Caco-2 (cell line): ENCODE measurements around the gene HBA1. TPM values are rescaled to one million over a fixed set of nuclear protein-coding genes. Genes with fewer than 3 reads are reported as not detected.
"Not testable (repeated sequence)": the region's sequence is repeated elsewhere in the genome, so short reads cannot be mapped to it uniquely, and the experiment has no call there.

ENCODE experiments used
- BruUV-seq: library from RNA; stranded (reverse); fragments of 400-500 nt; replicated peaks from 2 replicates; lab custom pipeline; 2021; lab: Mats Ljungman, UMichigan
- CTCF ChIA-PET: fragments of 300-600 bp; sonication (Branson Sonifier 250); formaldehyde crosslinking; loops from one replicate; lab custom pipeline; 2022; ENCODE audit warnings: antibody characterized with exemption; lab: Charles Lee
- POLR2A ChIA-PET: fragments of 300-600 bp; sonication (Branson Sonifier 250); formaldehyde crosslinking; loops from one replicate; lab custom pipeline; 2022; ENCODE audit warnings: antibody characterized with exemption; lab: Charles Lee
- DNase-seq, 2 experiments: peaks; one replicate each; pipeline versions ENCODE4 v3.0.0 to v3.0.0-alpha.2; 2020 to 2022
- H3K27me3 ChIP-seq: replicated peaks from 2 replicates; pipeline ENCODE4 v1.6.0; 2011; ENCODE audit warnings: low read length; ENCODE audit not compliant: control insufficient read depth, insufficient read depth
- H3K36me3 ChIP-seq: 2 replicates; pipeline ENCODE4 v1.5.1; 2011; ENCODE audit warnings: low read length; ENCODE audit not compliant: control insufficient read depth, insufficient read depth
- H3K4me1 ChIP-seq: fragments of 250-450 bp; sonication (Bioruptor Pico); 2 replicates; pipeline ENCODE4 v1.5.1; 2020; ENCODE audit warnings: mild to moderate bottlenecking
- H3K4me3 ChIP-seq: 2 replicates; pipeline ENCODE4 v1.5.1; 2011; ENCODE audit warnings: low read depth, mild to moderate bottlenecking, control low read depth, low read length
- H3K9me3 ChIP-seq: fragments of 250-450 bp; sonication (Bioruptor Pico); 2 replicates; pipeline ENCODE4 v1.5.1; 2020; ENCODE audit warnings: mild to moderate bottlenecking, moderate library complexity
- H3K27ac Mint-ChIP-seq: one replicate; pipeline ENCODE4 v1.8.0; 2022; ENCODE audit warnings: mixed read lengths; ENCODE audit not compliant: unreplicated experiment
- H3K27me3 Mint-ChIP-seq: one replicate; pipeline ENCODE4 v1.8.0; 2022; ENCODE audit warnings: mixed read lengths; ENCODE audit not compliant: insufficient read depth, unreplicated experiment
- H3K36me3 Mint-ChIP-seq: one replicate; pipeline ENCODE4 v1.8.0; 2022; ENCODE audit warnings: mild to moderate bottlenecking, mixed read lengths; ENCODE audit not compliant: insufficient read depth, unreplicated experiment
- H3K4me1 Mint-ChIP-seq: one replicate; pipeline ENCODE4 v1.8.0; 2022; ENCODE audit warnings: low read depth, mixed read lengths; ENCODE audit not compliant: unreplicated experiment
- H3K4me3 Mint-ChIP-seq: one replicate; pipeline ENCODE4 v1.8.0; 2022; ENCODE audit warnings: mild to moderate bottlenecking, moderate library complexity, mixed read lengths; ENCODE audit not compliant: unreplicated experiment
- H3K9me3 Mint-ChIP-seq: one replicate; pipeline ENCODE4 v1.8.0; 2022; ENCODE audit warnings: mixed read lengths; ENCODE audit not compliant: unreplicated experiment
- intact Hi-C: fragments of 100-400 bp; cut with micrococcal nuclease; formaldehyde crosslinking; loops from one replicate; pipeline ENCODE4 v1.10.0; 2022; ENCODE audit not compliant: unreplicated experiment
- total RNA-seq: library from RNA; stranded (reverse); gene quantifications from 2 replicates; pipeline ENCODE4 v1.2.3, GENCODE V29; 2022
- TF ChIP-seq, protein P1 (sequence below), 2 experiments: fragments of 200-600 bp in 1 of 2; IDR thresholded peaks; 1 replicate in 1 of 2; 2 replicates in 1 of 2; pipeline versions ENCODE4 v1.5.1 to v1.8.0; 2011 to 2022; ENCODE audit warnings: antibody characterized with exemption in 1 of 2, control low read depth in 1 of 2, inconsistent platforms in 1 of 2, low read depth in 1 of 2, low read length in 1 of 2, mild to moderate bottlenecking in 1 of 2, moderate library complexity in 1 of 2; ENCODE audit not compliant: insufficient read depth in 1 of 2, severe bottlenecking in 1 of 2, unreplicated experiment in 1 of 2

HBA1 gene
- total RNA-seq, 1 experiment from 2014 or later: 3.6 TPM

DNA sequence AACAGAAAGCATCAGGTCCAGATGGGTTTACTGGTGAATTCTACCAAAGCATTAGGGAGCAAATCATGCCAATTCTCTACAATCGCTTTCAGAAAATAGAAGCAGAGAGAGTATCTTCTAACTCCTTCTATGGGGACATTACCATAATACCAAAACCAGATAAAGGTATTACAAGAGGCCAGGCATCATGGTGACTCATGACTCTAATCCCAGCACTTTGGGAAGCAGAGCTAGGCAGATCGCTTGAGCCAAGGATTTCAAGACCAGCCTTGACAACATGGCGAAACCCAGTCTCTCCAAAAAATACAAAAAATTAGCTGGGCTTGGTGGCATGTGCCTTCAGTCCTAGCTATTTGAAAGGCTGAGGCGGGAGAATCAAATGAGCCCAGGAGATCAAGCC lies 26.8 kb downstream of the HBA1 start:
- TF ChIP-seq, protein P1, sequence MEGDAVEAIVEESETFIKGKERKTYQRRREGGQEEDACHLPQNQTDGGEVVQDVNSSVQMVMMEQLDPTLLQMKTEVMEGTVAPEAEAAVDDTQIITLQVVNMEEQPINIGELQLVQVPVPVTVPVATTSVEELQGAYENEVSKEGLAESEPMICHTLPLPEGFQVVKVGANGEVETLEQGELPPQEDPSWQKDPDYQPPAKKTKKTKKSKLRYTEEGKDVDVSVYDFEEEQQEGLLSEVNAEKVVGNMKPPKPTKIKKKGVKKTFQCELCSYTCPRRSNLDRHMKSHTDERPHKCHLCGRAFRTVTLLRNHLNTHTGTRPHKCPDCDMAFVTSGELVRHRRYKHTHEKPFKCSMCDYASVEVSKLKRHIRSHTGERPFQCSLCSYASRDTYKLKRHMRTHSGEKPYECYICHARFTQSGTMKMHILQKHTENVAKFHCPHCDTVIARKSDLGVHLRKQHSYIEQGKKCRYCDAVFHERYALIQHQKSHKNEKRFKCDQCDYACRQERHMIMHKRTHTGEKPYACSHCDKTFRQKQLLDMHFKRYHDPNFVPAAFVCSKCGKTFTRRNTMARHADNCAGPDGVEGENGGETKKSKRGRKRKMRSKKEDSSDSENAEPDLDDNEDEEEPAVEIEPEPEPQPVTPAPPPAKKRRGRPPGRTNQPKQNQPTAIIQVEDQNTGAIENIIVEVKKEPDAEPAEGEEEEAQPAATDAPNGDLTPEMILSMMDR (IDR thresholded peaks at IDR 0.05; ENCODE audit: insufficient read depth in 1 of 2, low read depth in 1 of 2, low read length in 1 of 2, severe bottlenecking in 1 of 2, unreplicated experiment in 1 of 2): no peak
- Mint-ChIP-seq H3K9me3 (no peaks in the 10 kb centered on the region), H3K4me1 (no peaks in the 10 kb centered on the region), H3K4me3 (no peak overlapping the region), H3K27ac (no peak overlapping the region), H3K36me3 (peaks cover 88% of the 10 kb centered on the region), H3K27me3 (no peaks in the 10 kb centered on the region)
- ChIA-PET CTCF (no interaction called here), POLR2A (no interaction called here)
- no peaks in the 10 kb centered on the region for H3K4me1 ChIP-seq
- no peak for DNase-seq
- no TSS peak for BruUV-seq
- intact Hi-C loops: no loop called here
- H3K36me3 ChIP-seq: no peaks in the 10 kb centered on the region; the same call in 1 of the 2 replicates
- no peaks in the 10 kb centered on the region for H3K27me3 ChIP-seq
- no peaks in the 10 kb centered on the region for H3K9me3 ChIP-seq
- H3K4me3 ChIP-seq: no peak overlapping the region

DNA sequence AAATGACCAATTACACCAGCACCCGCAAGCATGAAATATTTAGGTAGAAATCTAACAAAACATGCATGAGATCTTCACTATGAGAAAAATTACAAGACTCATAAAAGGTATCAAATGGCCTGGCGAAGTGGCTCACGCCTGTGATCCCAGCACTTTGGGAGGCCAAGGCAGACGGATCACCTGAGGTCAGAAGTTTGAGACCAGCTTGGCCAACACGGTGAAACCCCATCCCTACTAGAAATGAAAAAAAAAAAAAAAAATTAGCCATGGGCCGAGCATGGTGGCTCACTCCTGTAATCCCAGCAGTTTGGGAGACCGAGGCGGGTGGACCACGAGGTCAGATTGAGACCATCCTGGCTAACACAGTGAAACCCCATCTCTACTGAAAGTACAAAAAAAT lies 27.6 kb downstream of the HBA1 start:
- H3K4me1 ChIP-seq, BruUV-seq, H3K36me3 ChIP-seq, POLR2A ChIA-PET, H3K9me3 ChIP-seq, H3K27ac Mint-ChIP-seq, H3K4me3 ChIP-seq, H3K9me3 Mint-ChIP-seq, H3K4me3 Mint-ChIP-seq, H3K4me1 Mint-ChIP-seq, DNase-seq, CTCF ChIA-PET, H3K27me3 Mint-ChIP-seq, H3K27me3 ChIP-seq, intact Hi-C loops: not testable (repeated sequence)
- H3K36me3 Mint-ChIP-seq: peaks cover 87% of the 10 kb centered on the region

DNA sequence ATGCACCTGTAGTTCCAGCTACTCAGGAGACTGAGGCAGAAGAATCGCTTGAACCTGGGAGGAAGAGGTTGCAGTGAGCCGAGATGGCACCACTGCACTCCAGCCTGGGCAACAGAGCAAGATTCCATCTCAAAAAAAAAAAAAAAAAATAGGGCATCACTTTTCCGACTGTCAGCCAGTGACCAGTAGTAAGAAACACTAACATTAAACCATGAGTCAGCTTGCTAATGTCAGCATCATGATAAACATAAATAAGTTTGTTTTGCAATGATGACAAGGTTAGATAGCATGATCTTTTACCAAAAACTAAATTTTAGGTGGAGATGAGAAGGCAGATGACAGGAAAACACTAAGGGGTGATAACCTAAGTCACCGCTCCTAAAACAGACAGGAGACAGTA lies 32.9 kb downstream of the HBA1 start:
- H3K4me3 Mint-ChIP-seq, DNase-seq, H3K27ac Mint-ChIP-seq, H3K9me3 Mint-ChIP-seq, H3K4me3 ChIP-seq, POLR2A ChIA-PET, H3K4me1 Mint-ChIP-seq, H3K9me3 ChIP-seq, CTCF ChIA-PET, H3K4me1 ChIP-seq, H3K27me3 Mint-ChIP-seq, H3K36me3 ChIP-seq, BruUV-seq, H3K27me3 ChIP-seq, intact Hi-C loops: not testable (repeated sequence)
- peaks cover 78% of the 10 kb centered on the region for H3K36me3 Mint-ChIP-seq

DNA sequence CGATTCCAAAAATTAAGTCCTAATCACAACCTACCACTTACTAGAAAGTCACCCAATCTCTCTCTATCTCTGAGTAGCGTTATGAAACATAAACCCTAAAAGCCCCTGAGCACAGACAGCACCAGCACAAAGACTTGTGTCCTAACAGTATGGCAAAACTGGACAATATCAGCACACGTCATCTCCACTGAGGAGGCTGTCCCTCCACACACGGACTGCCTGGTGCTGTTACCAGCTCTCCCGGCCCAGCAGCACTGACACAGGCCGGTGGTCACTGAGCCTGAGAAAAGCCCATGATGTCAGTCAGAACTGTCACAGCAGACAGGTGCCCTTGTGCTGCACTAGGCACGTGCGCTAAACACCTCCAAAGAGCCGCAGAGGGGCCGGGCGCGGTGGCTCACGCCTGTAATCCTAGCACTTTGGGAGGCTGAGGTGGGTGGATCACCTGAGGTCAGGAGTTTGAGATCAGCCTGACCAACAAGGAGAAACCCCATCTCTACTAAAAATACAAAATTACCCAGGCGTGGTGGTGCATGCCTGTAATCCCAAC lies 35.2 kb downstream of the HBA1 start:
- CTCF ChIA-PET, H3K9me3 ChIP-seq, H3K36me3 ChIP-seq, H3K4me3 Mint-ChIP-seq, POLR2A ChIA-PET, DNase-seq, H3K4me3 ChIP-seq, H3K27me3 Mint-ChIP-seq, H3K27ac Mint-ChIP-seq, BruUV-seq, intact Hi-C loops, H3K27me3 ChIP-seq, H3K4me1 ChIP-seq, H3K9me3 Mint-ChIP-seq, H3K4me1 Mint-ChIP-seq: not testable (repeated sequence)
- peaks cover 79% of the 10 kb centered on the region for H3K36me3 Mint-ChIP-seq
